ENCODE measurements around the gene CDH16.

Gene CDH16

DNA sequence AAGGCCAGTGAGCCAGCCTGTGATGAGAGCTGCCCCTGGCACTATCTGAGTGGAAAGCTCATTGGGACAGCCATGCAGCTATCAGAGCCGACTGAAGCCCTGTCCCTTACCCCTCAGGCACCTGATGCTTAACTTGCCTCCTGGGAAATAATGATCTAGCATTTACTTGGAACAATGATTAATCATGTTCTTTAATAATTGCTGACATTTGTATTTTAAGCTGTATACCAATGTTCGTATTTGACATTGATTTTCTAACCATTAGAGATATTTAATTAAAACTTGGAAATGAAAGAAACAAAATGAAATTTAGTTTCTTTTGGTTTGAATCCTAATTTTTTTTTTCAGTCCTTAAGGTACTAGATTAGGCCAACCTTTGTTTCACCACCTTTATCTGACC, 27.9 kb downstream of the CDH16 start:
- TF ChIP-seq, protein P1, sequence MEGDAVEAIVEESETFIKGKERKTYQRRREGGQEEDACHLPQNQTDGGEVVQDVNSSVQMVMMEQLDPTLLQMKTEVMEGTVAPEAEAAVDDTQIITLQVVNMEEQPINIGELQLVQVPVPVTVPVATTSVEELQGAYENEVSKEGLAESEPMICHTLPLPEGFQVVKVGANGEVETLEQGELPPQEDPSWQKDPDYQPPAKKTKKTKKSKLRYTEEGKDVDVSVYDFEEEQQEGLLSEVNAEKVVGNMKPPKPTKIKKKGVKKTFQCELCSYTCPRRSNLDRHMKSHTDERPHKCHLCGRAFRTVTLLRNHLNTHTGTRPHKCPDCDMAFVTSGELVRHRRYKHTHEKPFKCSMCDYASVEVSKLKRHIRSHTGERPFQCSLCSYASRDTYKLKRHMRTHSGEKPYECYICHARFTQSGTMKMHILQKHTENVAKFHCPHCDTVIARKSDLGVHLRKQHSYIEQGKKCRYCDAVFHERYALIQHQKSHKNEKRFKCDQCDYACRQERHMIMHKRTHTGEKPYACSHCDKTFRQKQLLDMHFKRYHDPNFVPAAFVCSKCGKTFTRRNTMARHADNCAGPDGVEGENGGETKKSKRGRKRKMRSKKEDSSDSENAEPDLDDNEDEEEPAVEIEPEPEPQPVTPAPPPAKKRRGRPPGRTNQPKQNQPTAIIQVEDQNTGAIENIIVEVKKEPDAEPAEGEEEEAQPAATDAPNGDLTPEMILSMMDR (IDR thresholded peaks at IDR 0.05) = no peak

DNA sequence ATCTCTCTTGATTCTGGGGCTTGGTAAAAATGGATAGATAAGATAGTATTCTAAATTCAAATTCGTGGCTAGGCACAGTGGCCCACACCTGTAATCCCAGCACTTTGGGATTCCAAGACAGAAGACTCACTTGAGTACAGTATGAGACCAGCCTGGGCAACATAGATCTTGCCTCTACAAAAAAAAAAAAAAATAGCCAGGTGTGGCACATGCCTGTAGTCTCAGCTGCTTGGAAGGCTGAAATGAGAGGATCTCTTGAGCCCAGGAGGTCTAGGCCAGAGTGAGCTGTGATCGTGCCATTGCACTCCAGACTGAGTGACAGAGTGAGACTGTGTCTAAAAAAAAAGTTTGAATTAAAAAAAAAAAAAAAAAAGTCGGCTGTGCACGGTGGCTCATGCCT, 29.1 kb downstream of the CDH16 start:
- TF ChIP-seq, protein P1 (IDR thresholded peaks at IDR 0.05) = no peak

DNA sequence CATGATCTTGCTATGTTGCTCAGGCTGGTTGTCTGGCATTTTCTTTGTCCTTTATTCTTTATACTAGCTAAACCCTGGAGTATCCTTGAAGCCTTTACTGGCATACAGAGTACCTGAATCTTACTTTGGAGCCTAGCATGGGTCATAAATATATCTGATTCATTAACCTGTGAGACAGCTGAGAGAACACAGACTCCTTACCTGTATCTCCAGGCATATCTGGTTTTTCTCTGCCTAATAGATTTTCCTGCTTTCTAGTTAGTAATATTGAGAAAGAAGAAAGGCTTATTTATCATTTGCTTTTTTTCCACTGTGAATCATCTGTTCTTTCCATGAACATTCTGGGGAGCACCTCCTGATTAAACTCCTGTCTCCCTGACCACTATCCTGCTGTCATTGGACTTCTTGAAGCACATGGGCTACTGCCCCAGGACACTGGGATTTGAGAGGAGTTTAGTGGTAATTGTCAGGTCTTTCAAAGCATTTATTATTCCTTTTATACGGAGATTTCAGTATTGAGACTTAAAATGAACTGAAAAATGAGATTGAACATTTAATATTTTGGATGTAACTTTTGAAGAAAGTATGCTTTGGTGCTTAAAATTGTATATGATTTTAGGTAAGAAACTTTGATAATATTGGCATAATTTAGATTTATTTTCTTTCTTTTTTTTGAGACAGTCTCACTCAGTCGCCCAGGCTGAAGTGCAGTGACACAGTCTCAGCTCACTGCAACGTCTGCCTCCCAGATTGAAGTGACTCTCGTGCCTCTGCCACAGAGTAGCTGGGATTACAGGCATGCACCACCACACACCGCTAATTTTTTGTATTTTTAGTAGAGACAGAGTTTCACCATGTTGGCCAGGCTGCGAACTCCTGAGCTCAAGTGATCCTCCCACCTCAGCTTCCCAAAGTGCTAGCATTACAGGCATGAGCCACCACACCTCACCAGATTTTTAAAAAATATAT, 29.8 kb downstream of the CDH16 start:
- TF ChIP-seq, protein P1 (IDR thresholded peaks at IDR 0.05) = no peak

DNA sequence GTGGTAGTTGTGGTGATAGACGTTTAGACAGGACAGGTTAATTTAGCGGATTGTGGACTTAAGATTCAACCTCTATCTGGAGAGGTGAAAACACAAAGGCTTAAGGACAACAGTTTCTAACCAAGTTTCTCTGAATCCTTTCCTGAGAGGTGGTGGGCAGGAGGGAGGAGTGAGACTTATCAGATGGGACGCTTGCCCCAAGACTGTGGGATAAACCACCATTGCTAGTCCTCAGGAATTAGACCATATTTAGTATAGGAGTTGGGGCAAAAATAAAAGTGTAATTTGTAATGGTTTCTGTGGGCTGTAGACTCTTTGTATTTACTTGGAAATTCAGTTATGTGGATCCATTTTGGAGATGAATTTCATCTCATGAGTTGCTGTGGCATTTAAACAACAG, 31.8 kb downstream of the CDH16 start:
- TF ChIP-seq, protein P1 (IDR thresholded peaks at IDR 0.05) = no peak

DNA sequence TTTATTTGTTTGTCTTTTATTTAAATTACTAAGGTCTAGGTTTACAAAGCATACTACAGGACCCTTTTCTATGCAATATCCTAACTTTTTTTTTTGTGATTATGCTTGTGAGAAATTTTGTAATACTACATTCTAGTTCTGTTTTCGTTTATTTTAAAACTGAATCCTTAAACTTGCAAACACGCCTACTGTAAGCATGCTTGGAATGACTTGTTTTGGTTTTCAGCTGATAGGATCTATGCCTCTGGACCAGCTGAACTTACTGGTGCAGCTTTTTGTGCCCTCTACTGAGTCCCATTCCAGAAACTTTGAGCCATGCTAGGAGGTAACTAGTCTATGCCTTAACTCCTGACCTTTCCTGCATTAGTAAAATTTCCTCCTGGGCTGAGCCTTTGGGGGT, 32.4 kb downstream of the CDH16 start:
- TF ChIP-seq, protein P1 (IDR thresholded peaks at IDR 0.05) = no peak

DNA sequence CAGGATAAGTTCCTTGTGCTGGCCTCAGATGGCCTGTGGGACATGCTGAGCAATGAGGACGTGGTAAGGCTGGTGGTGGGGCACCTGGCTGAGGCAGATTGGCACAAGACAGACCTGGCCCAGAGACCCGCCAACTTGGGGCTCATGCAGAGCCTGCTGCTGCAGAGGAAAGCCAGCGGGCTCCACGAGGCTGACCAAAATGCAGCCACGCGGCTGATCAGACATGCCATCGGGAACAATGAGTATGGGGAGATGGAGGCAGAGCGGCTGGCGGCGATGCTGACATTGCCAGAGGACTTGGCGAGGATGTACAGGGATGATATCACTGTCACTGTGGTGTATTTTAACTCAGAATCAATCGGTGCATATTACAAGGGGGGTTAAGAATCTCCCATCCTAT, 33.2 kb downstream of the CDH16 start:
- TF ChIP-seq, protein P1 (IDR thresholded peaks at IDR 0.05) = no peak

DNA sequence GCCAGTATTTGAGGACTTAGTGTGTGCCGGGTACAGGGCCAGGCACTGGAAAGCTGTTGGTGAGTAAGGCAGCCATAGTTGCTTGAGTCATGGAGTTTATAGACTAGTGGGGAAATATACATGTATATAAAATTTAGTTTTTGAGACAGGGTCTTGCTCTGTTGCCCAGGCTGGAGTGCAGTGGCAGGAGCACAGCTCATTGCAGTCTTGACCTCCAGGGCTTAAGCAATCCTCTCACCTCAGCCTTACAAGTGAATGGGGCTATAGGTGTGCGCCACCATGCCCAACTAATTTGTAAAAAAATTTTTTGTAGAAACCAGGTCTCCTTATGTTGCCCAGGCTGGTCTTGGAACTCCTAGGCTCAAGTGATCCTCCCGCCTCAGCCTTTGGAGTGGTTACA, 36.0 kb downstream of the CDH16 start:
- TF ChIP-seq, protein P1 (IDR thresholded peaks at IDR 0.05) = no peak

All from LNCAP (cell line).